Progenitor cell of endocrine pancreas (in vitro differentiated cells): ENCODE measurements around the gene SIAH3. TPM values are rescaled to one million over a fixed set of nuclear protein-coding genes. Genes with fewer than 3 reads are reported as not detected.

Experiments used
- DNase-seq: peaks from one replicate; pipeline ENCODE4 v3.0.0; 2021; ENCODE audit warnings: low spot score; ENCODE audit not compliant: unreplicated experiment
- H3K27ac Mint-ChIP-seq: 2 replicates; pipeline ENCODE4 v1.8.0; 2021; ENCODE audit warnings: mild to moderate bottlenecking, moderate library complexity, mixed read lengths
- H3K27me3 Mint-ChIP-seq: 2 replicates; pipeline ENCODE4 v1.8.0; 2021; ENCODE audit warnings: mixed read lengths
- H3K36me3 Mint-ChIP-seq: 2 replicates; pipeline ENCODE4 v1.8.0; 2022; ENCODE audit warnings: mixed read lengths; ENCODE audit not compliant: insufficient read depth
- H3K4me1 Mint-ChIP-seq: 2 replicates; pipeline ENCODE4 v1.8.0; 2021; ENCODE audit warnings: low read depth, mixed read lengths
- H3K4me3 Mint-ChIP-seq: 2 replicates; pipeline ENCODE4 v1.8.0; 2021; ENCODE audit warnings: low read depth, mild to moderate bottlenecking, moderate library complexity, mixed read lengths
- H3K9me3 Mint-ChIP-seq: 2 replicates; pipeline ENCODE4 v1.8.0; 2021; ENCODE audit warnings: low read depth, mixed read lengths
- total RNA-seq: library from RNA; stranded (reverse); gene quantifications from 2 replicates; pipeline ENCODE4 v1.2.1, GENCODE V29; 2021
- TF ChIP-seq, protein P1 (sequence below): fragments of 200-600 bp; sonication (generic); IDR thresholded peaks from one replicate; pipeline ENCODE4 v1.5.0; 2021; ENCODE audit warnings: antibody characterized with exemption, mild to moderate bottlenecking; ENCODE audit not compliant: unreplicated experiment

The SIAH3 gene
- total RNA-seq, 1 donor from 2014 or later, result not detected

DNA sequence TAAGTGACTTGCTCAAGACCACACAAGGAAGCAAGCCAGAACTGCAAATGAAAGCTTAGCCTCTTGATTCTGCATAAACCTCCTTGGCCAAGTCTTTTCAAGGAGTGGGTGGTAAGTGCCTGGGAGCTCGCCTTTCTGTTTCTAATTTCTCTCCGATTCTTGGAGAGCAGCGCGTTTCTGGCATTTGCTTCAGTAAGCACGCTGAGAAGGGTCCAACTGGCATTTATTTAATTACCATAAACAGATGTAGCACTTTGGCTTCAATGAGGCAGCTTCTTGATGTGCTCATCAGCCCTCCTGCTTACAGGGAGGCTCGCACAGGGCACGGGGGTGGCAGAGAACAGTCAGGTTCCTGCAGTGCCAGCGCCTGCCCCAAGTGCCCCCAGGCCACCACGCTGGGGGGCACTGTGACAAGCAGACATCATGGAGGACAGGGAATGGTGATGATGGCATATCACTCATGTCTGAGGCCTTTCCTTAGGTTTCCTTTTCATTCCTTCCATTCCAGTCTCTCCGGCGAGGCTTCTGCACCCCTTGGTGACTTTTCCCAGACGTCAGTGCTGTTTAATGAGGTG, 13.3 kb downstream of the SIAH3 start:
- H3K4me1 Mint-ChIP-seq, result no peaks in the 10 kb centered on the region
- H3K4me3 Mint-ChIP-seq, result no peak overlapping the region
- H3K27ac Mint-ChIP-seq, result no peak overlapping the region
- H3K9me3 Mint-ChIP-seq, result no peaks in the 10 kb centered on the region
- no peaks in the 10 kb centered on the region for H3K36me3 Mint-ChIP-seq
- TF ChIP-seq, protein P1, sequence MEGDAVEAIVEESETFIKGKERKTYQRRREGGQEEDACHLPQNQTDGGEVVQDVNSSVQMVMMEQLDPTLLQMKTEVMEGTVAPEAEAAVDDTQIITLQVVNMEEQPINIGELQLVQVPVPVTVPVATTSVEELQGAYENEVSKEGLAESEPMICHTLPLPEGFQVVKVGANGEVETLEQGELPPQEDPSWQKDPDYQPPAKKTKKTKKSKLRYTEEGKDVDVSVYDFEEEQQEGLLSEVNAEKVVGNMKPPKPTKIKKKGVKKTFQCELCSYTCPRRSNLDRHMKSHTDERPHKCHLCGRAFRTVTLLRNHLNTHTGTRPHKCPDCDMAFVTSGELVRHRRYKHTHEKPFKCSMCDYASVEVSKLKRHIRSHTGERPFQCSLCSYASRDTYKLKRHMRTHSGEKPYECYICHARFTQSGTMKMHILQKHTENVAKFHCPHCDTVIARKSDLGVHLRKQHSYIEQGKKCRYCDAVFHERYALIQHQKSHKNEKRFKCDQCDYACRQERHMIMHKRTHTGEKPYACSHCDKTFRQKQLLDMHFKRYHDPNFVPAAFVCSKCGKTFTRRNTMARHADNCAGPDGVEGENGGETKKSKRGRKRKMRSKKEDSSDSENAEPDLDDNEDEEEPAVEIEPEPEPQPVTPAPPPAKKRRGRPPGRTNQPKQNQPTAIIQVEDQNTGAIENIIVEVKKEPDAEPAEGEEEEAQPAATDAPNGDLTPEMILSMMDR, result no peak
- no peak for DNase-seq
- H3K27me3 Mint-ChIP-seq, result peaks cover 9% of the 10 kb centered on the region

DNA sequence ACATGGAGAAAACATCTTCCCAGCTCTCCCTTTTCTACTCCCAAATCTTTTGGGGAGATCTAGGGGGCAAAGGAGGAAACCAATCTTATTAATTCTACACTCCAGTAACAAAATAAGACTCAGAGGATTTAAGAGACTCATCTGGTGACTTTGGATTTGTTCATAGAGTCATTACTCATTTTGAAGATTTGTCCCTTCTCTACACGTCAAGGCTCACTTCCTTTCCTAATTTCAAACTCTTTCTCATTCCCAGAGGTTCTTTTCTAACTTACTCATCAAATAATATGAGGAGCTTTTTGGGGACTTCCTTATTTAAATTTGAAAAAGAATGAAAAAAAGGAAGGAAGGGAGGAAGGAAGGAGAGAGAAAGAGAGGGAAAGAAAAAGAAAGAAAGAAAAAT, 14.4 kb downstream of the SIAH3 start:
- no peak for DNase-seq
- H3K4me1 Mint-ChIP-seq, result no peaks in the 10 kb centered on the region
- TF ChIP-seq, protein P1, result no peak
- no peaks in the 10 kb centered on the region for H3K36me3 Mint-ChIP-seq
- no peaks in the 10 kb centered on the region for H3K9me3 Mint-ChIP-seq
- no peak overlapping the region for H3K4me3 Mint-ChIP-seq
- peaks cover 2% of the 10 kb centered on the region for H3K27me3 Mint-ChIP-seq
- H3K27ac Mint-ChIP-seq, result no peak overlapping the region

DNA sequence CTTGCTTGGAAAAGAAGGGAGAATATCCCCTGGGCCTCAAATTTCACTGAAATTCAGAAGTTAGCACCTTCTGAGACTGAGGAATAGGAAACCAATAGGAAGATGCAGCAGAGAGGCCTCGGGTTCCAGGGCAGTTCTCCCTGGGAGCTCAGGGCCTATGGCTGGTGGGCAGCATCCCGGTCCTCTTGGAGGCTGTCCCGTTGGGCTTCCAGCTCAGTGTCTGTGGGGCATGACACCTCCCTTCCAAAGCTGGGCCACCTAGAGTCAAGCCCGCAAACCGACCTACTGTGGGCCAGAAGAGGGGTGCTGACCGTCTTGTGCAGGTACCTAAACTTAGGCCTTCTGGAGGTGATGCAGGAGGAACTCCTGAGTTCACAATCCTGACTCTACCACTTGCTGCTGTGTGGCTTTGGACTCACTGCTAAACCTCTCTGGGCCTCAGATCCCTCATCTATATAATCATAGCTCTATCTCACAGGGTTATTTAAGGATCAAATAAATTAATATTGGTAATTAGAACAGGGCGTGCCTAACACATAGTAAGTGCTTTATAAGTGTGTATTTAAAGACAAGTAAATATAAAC, 17.1 kb downstream of the SIAH3 start:
- Mint-ChIP-seq H3K4me1 (peaks cover 3% of the 10 kb centered on the region), H3K36me3 (no peaks in the 10 kb centered on the region), H3K9me3 (no peaks in the 10 kb centered on the region), H3K27ac (no peak overlapping the region), H3K4me3 (no peak overlapping the region), H3K27me3 (peaks cover 2% of the 10 kb centered on the region)
- TF ChIP-seq, protein P1, result no peak
- no peak for DNase-seq

DNA sequence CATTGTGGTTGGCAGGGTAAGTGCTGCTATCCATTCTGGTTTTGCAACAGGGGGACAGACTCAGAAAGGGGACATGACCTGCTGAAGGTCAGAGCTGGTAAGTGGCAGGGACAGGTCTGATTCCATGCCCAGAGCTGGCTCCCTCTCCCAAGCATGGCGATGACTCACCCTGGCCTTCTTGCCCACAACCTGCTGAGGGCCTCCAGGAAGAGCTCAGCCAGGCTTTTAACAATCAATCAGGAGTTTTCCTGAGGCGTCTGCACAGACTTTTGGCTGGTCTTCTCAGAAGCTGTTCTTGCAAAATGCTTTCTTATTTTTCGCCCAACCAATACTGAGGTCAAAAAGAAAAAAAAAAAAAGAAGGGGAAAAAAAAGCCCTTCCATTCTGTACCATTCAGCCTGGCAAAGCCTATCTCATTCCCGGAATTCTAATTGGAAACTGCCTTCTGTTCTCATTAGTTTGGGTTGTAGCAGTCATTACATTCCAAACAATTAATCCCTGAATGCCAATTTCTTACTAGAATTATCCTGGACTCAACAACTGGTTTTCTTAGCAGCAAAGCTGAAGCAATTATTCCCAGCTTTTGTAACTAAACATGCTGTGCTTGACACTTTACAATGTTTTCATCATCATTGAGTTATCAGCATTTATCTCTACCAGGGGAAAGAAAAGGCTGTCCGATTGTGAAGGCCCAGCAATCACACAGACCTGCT, 17.7 kb downstream of the SIAH3 start:
- no peak overlapping the region for H3K27ac Mint-ChIP-seq
- H3K36me3 Mint-ChIP-seq, result no peaks in the 10 kb centered on the region
- peaks cover 3% of the 10 kb centered on the region for H3K4me1 Mint-ChIP-seq
- TF ChIP-seq, protein P1, result no peak
- no peak overlapping the region for H3K4me3 Mint-ChIP-seq
- peaks cover 2% of the 10 kb centered on the region for H3K27me3 Mint-ChIP-seq
- H3K9me3 Mint-ChIP-seq, result no peaks in the 10 kb centered on the region
- DNase-seq, result no peak

DNA sequence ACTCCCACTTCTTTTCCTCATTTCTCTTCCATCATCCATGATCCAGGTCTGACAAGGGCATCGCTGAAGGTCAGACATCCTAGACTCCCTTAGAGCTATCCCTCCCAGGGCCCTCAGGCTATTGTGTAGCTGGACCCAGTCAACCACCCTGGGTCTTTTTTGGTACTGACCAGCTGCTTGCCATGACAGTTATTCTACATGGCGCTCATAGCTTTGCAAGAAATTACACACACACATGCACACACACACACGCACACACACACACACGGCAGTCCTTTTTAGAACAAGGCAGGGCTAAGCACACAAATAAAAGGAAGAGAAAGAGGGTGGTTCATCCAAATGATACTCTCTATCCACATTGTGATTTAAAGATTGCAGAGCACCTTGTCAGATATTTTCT, 18.3 kb downstream of the SIAH3 start:
- H3K36me3 Mint-ChIP-seq, result no peaks in the 10 kb centered on the region
- no peaks in the 10 kb centered on the region for H3K27me3 Mint-ChIP-seq
- no peak overlapping the region for H3K27ac Mint-ChIP-seq
- no peak for DNase-seq
- H3K4me1 Mint-ChIP-seq, result peaks cover 3% of the 10 kb centered on the region
- TF ChIP-seq, protein P1, result no peak
- no peaks in the 10 kb centered on the region for H3K9me3 Mint-ChIP-seq
- H3K4me3 Mint-ChIP-seq, result no peak overlapping the region
